NCI-H446 (cell line): Measurements from ENCODE around the gene ULBP2.
"Not testable (repeated sequence)": the region's sequence is repeated elsewhere in the genome, so short reads cannot be mapped to it uniquely, and the experiment has no call there.

Experiments
- DNase-seq, 2 experiments: peaks; one replicate each; lab custom pipeline; 2025; lab: John Stamatoyannopoulos, UW

ULBP2 gene

GRCh38 chr6:149967999-149968398, 26.2 kb downstream of the ULBP2 start:
- not testable (repeated sequence) for DNase-seq

GRCh38 chr6:149968909-149969308, 27.1 kb downstream of the ULBP2 start:
- not testable (repeated sequence) for DNase-seq

GRCh38 chr6:149969635-149970034, 27.8 kb downstream of the ULBP2 start:
- DNase-seq: no peak

- DNase-seq: not testable (repeated sequence)
Observed at GRCh38 chr6:149974394-149974793, 32.6 kb downstream of the ULBP2 start.

GRCh38 chr6:149974825-149975224, 33.0 kb downstream of the ULBP2 start:
- no peak for DNase-seq

- no peak for DNase-seq
Observed at GRCh38 chr6:149975400-149975799, 33.6 kb downstream of the ULBP2 start.

GRCh38 chr6:149977221-149977620, 35.4 kb downstream of the ULBP2 start:
- DNase-seq: no peak

GRCh38 chr6:149978610-149979009, 36.8 kb downstream of the ULBP2 start:
- DNase-seq: no peak

- no peak for DNase-seq
Observed at GRCh38 chr6:149979293-149979692, 37.5 kb downstream of the ULBP2 start.

- DNase-seq: no peak
Observed at GRCh38 chr6:149983145-149983544, 41.3 kb downstream of the ULBP2 start.

- no peak for DNase-seq
Observed at GRCh38 chr6:149984773-149985172, 43.0 kb downstream of the ULBP2 start.

- no peak for DNase-seq
Observed at GRCh38 chr6:149985481-149985937, 43.7 kb downstream of the ULBP2 start.

GRCh38 chr6:149987602-149988107, 45.8 kb downstream of the ULBP2 start:
- no peak for DNase-seq

- no peak for DNase-seq
Observed at GRCh38 chr6:149988550-149989346, 46.9 kb downstream of the ULBP2 start.

GRCh38 chr6:149990212-149990660, 48.4 kb downstream of the ULBP2 start:
- no peak for DNase-seq

GRCh38 chr6:149990661-149991471, 49.1 kb downstream of the ULBP2 start:
- no peak for DNase-seq

GRCh38 chr6:149991472-149991795, 49.6 kb downstream of the ULBP2 start:
- not testable (repeated sequence) for DNase-seq

GRCh38 chr6:149991838-149992237, 50.0 kb downstream of the ULBP2 start:
- DNase-seq: no peak

- DNase-seq: no peak
Observed at GRCh38 chr6:149995235-149995750, 53.5 kb downstream of the ULBP2 start.

GRCh38 chr6:149995971-149996370, 54.2 kb downstream of the ULBP2 start:
- DNase-seq: no peak
